Activated T-cell treated with anti-CD3 and anti-CD28 coated beads for 4 hours (primary cell): ENCODE data around the gene OR11H1.
"Not testable (repeated sequence)": the region's sequence is repeated elsewhere in the genome, so short reads cannot be mapped to it uniquely, and the experiment has no call there.

ENCODE experiments used
- DNase-seq: peaks from one replicate; pipeline ENCODE4 v3.0.0-alpha.2; 2020

OR11H1 gene, protein sequence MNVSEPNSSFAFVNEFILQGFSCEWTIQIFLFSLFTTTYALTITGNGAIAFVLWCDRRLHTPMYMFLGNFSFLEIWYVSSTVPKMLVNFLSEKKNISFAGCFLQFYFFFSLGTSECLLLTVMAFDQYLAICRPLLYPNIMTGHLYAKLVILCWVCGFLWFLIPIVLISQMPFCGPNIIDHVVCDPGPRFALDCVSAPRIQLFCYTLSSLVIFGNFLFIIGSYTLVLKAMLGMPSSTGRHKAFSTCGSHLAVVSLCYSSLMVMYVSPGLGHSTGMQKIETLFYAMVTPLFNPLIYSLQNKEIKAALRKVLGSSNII

DNA sequence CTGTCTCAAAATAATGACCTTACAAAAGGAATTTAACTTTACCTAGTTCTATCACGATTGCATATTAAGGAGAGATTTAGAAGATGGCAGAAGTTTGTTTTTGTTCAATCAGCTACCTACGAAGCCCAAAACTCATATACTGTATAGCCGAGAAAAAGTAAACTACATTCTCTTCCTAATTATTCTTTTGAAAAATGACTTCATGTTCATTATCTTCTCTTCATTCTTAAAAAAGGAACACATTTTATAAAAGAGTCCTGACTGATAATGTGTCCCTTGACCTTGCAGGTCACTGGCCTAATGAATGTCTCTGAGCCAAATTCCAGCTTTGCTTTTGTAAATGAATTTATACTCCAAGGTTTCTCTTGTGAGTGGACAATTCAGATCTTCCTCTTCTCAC is at the start of gene OR11H1:
Gene OR11H1 (plus strand): TSS at position 301 of the 400 bp plus-strand sequence. CDS start 0 bp downstream, at position 301.
- not testable (repeated sequence) for DNase-seq

DNA sequence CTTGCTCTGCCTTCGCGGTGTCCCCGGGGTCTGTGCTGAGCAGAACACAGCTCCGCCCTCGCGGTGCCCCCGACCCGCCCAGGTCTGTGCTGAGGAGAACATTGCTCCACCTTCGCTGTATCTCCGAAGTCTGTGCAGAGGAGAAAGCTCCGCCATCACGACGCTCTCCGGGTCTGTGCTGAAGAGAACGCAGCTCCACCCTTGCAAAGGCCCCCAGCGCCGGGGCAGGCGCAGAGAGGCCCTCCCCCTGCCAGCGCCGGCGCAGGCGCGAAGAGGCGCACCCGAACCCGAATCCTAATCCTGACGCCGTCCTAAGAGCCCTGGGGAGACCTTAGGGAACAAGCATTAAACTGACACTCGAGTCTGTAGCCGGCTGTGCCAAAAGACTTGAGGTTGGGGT is 18.0 kb upstream of the OR11H1 start:
- DNase-seq: not testable (repeated sequence)

DNA sequence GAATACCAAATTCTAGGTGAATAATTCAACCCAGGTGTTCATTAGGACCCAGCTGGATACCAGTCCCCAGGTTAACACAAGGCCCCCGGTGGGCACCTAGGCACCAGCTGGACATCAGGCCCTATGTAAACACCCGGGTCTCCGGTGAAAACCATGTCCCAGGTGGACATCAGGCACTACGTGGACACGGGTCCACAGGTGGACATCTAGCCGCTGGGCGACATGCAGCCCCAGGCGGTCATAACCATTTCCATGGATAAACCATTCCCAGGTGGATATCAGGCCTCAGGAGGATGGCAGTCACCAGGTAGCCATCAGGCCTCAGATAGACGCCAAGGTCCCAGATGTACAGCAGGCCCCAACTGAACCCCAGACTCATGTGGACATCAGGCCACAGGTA is 12.1 kb upstream of the OR11H1 start:
- DNase-seq: not testable (repeated sequence)

DNA sequence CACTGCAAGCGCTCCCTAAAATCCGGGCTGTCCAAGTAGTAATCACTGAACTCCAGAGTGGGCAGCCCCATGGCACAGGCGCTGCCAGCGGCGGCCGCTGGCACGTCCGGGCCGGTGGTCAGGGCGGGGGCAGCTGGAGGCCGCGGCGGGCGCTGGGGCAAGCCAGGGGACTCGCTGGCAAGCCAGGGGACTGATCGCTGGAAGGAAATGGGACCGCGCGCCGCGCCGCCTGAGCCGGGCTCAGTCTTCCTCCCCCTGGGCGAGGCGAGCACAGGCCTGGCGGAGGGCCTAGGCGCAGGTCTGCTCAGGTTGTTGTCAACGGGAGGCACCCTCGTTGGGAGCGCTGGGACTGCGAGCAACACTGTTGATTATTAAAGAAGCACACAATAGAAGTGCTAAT is 25.8 kb downstream of the OR11H1 start:
- not testable (repeated sequence) for DNase-seq

DNA sequence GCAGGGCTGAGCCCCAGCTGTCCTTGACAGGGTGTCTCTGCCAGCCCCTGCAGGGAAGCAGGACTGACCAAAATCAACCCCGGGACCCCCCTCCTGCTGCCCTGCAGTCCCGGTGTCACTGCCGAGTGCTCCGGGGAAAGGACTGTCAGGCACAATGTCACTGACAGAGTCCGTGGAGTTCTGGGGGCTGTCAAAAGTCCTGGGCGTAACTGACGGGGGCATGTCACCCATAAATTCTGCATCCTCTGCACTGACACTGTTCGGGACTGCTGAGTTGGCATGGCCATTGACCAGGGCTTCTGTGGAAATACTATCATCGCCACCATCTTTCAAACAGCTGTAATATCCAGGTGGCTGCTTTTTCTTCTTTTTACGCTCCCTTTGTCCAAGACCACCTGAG is 35.5 kb downstream of the OR11H1 start:
- DNase-seq: not testable (repeated sequence)

DNA sequence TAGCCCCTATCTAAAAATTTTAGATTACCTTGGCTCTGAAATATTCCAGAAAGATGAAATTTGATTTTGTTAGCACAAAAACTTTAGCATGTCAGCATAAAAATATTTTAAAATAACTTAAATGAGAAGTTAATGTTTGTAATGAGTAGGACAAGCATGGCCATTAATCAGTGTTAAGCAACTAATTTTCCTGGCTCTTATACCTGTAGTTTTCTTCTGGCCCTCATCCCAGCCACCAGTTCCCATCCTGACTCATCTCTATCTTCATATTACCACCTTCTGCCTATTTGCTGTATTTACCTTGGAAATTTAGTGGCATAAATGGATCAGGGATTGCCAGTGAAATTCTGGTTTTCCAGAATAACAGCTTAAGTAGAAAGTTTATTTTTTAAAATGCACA is 37.1 kb downstream of the OR11H1 start:
- DNase-seq: not testable (repeated sequence)
